CD4-positive, alpha-beta memory T cell (primary cell): ENCODE measurements around the gene STMP1. TPM values are rescaled to one million over a fixed set of nuclear protein-coding genes. Genes with fewer than 3 reads are reported as not detected.
"Not testable (repeated sequence)": the region's sequence is repeated elsewhere in the genome, so short reads cannot be mapped to it uniquely, and the experiment has no call there.

ENCODE experiments used
- CTCF ChIA-PET: fragments of 350-600 bp; sonication (Branson Sonifier 250); formaldehyde crosslinking; loops from one replicate; lab custom pipeline; 2021; ENCODE audit warnings: inconsistent platforms; ENCODE audit not compliant: partially characterized antibody; lab: Charles Lee
- POLR2A ChIA-PET: fragments of 350-600 bp; sonication (Branson Sonifier 250); formaldehyde crosslinking; loops from one replicate; lab custom pipeline; 2021; ENCODE audit not compliant: partially characterized antibody; lab: Charles Lee
- DNase-seq, 5 donors: peaks; one replicate each; pipeline versions ENCODE4 v3.0.0 to v3.0.0-alpha.2; 2020 to 2022; ENCODE audit warnings: mixed read lengths in 1 of 5
- H3K27ac ChIP-seq: one replicate; pipeline ENCODE4 v1.7.0; 2013; ENCODE audit warnings: low read depth, low read length
- H3K27me3 ChIP-seq: 2 replicates; pipeline ENCODE4 v1.7.0; 2013; ENCODE audit warnings: mild to moderate bottlenecking, low read length, moderate library complexity; ENCODE audit not compliant: insufficient read depth
- H3K36me3 ChIP-seq: 2 replicates; pipeline ENCODE4 v1.7.0; 2013; ENCODE audit warnings: mild to moderate bottlenecking, low read length, moderate library complexity; ENCODE audit not compliant: insufficient read depth
- H3K4me1 ChIP-seq: 2 replicates; pipeline ENCODE4 v1.7.0; 2013; ENCODE audit warnings: mild to moderate bottlenecking, low read length, moderate library complexity; ENCODE audit not compliant: insufficient read depth
- H3K4me3 ChIP-seq, 2 donors: one replicate each; pipeline ENCODE4 v1.7.0; 2013; ENCODE audit warnings: low read length in 2 of 2, mild to moderate bottlenecking in 1 of 2
- H3K9me3 ChIP-seq, 2 donors: one replicate each; pipeline ENCODE4 v1.7.0; 2013; ENCODE audit warnings: low read length in 2 of 2, control low read depth in 1 of 2; ENCODE audit not compliant: control insufficient read depth in 1 of 2
- H3K27ac Mint-ChIP-seq, 7 donors: one replicate each; pipeline ENCODE4 v1.8.0; 2020 to 2021; ENCODE audit warnings: mixed read lengths in 7 of 7, mild to moderate bottlenecking in 6 of 7, inconsistent platforms in 3 of 7, moderate library complexity in 3 of 7
- H3K27me3 Mint-ChIP-seq, 2 donors: one replicate each; pipeline ENCODE4 v1.8.0; 2020 to 2021; ENCODE audit warnings: mixed read lengths in 2 of 2
- H3K36me3 Mint-ChIP-seq, 2 donors: one replicate each; pipeline ENCODE4 v1.8.0; 2020 to 2021; ENCODE audit warnings: mixed read lengths in 2 of 2, inconsistent platforms in 1 of 2, mild to moderate bottlenecking in 1 of 2
- H3K4me1 Mint-ChIP-seq, 4 donors: one replicate each; pipeline ENCODE4 v1.8.0; 2020 to 2021; ENCODE audit warnings: mixed read lengths in 4 of 4, mild to moderate bottlenecking in 1 of 4
- H3K4me3 Mint-ChIP-seq, 8 donors: one replicate each; pipeline ENCODE4 v1.8.0; 2020 to 2021; ENCODE audit warnings: mixed read lengths in 8 of 8, mild to moderate bottlenecking in 7 of 8, moderate library complexity in 6 of 8, inconsistent platforms in 3 of 8
- H3K9me3 Mint-ChIP-seq, 8 donors: one replicate each; pipeline ENCODE4 v1.8.0; 2020 to 2021; ENCODE audit warnings: mixed read lengths in 8 of 8, mild to moderate bottlenecking in 5 of 8, inconsistent platforms in 3 of 8, moderate library complexity in 1 of 8
- intact Hi-C: fragments of 100-400 bp; cut with micrococcal nuclease; formaldehyde crosslinking; loops from one replicate; pipeline ENCODE4 v1.15.1; 2023
- polyA plus RNA-seq, 2 donors: library from polyadenylated mRNA; unstranded; fragments of 300-500 nt; fragmentation: Illumina TruSeq; gene quantifications; one replicate each; pipeline ENCODE4 v1.2.3, GENCODE V29; 2021
- total RNA-seq, 2 experiments: library from RNA; stranded (reverse); gene quantifications; one replicate each; pipeline ENCODE4 v1.2.3, GENCODE V29; 2021

STMP1 gene
- total and polyA plus RNA-seq, 4 experiments from 2014 or later, result 29.5 to 59.2 (median 37.0) TPM

DNA sequence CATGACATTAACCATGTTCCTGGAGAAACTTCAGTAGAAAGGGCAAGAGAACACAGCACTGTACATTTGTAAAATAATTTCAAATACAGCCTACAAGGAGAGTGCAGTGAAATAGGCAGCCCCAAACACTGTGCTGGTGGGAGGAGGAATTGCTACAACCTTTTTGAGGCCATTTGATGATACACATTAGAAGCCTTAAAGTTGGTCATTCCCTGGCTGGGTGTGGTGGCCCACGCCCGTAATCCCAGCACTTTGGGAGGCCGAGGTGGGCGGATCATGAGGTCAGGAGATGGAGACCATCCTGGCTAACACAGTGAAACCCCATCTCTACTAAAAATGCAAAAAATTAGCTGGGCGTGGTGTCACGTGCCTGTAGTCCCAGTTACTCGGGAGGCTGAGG is 30.3 kb downstream of the STMP1 start:
- DNase-seq, H3K27ac Mint-ChIP-seq, H3K27me3 Mint-ChIP-seq, H3K9me3 Mint-ChIP-seq, H3K4me3 Mint-ChIP-seq, H3K27ac ChIP-seq, POLR2A ChIA-PET, H3K9me3 ChIP-seq, H3K27me3 ChIP-seq, H3K4me3 ChIP-seq, H3K4me1 ChIP-seq, intact Hi-C loops, H3K4me1 Mint-ChIP-seq, CTCF ChIA-PET, H3K36me3 ChIP-seq: not testable (repeated sequence)
- peaks cover 11 to 30% of the 10 kb centered on the region in 2 donors for H3K36me3 Mint-ChIP-seq

DNA sequence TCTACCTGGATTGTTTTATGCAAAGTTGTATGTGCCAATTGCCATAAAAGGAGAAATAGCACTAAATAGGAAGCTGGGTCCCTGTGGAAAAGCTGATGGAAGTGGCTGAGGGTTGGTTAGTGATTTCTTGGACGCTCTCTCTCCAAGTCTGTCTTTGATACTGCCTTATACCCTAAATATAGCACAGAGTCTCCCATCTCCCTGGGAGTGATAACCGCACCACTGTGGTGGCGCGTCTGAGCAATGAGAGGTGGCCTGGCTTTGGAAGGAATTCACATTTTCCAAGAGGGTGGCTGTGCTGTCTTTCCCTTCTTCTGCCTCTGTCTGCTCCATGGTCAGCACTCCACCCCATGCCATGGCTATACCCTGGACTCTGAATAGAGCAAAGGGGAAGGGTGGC is 31.2 kb downstream of the STMP1 start:
- H3K36me3 ChIP-seq, result no peaks in the 10 kb centered on the region
- Mint-ChIP-seq H3K27me3 (no peaks in the 10 kb centered on the region), H3K36me3 (peaks cover 11 to 32% of the 10 kb centered on the region in 2 donors), H3K4me1 (no peaks in the 10 kb centered on the region), H3K9me3 (no peaks in the 10 kb centered on the region), H3K4me3 (no peak overlapping the region), H3K27ac (no peak overlapping the region)
- no peak overlapping the region for H3K27ac ChIP-seq
- ChIA-PET POLR2A (no interaction called here), CTCF (no interaction called here)
- DNase-seq, result no peak
- no peaks in the 10 kb centered on the region for H3K9me3 ChIP-seq
- H3K4me3 ChIP-seq, result no peak overlapping the region
- intact Hi-C loops, result no loop called here
- H3K4me1 ChIP-seq, result no peaks in the 10 kb centered on the region
- H3K27me3 ChIP-seq, result no peaks in the 10 kb centered on the region

DNA sequence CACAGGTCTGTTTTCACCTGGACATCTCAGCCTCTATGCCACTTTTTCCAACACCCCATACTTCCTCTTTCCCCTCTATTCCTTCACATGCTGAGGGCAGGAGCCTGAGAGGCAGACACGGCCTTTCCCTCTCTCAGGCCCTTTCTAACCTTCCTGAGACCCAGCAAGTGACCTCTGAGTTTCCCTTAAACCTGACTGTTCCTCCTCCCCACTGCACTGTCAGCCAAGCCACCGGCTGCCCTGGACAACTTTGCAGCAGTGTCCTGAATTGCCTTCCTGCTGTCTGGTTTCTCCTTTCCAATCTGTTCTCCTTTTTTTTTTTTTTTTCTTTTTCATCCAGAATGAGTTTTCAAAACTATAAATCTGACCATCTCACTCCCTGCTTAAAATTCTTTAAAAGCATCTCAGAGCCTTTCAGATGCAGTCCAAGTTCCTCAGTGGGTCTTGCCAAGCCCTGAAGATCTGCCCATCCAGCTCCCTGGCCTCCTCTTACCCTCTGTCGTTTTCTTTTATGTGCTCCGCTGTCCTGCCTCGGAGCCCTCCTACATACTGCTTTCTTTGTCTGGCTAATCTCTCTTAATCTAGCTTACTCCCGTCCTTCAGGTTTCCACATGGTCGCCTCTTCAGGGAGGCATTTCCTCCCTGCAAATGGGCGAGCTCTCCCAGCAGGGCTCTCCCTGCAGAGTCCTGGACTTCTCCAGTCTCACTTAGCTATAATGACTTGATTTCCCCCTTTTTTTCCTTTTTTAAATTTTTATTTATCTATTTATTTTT is 35.1 kb downstream of the STMP1 start:
- intact Hi-C loops, result no loop called here
- no peak overlapping the region for H3K4me3 ChIP-seq
- no peak overlapping the region for H3K27ac Mint-ChIP-seq
- H3K4me3 Mint-ChIP-seq, result no peak overlapping the region
- H3K4me1 Mint-ChIP-seq, result no peaks in the 10 kb centered on the region
- no peaks in the 10 kb centered on the region for H3K27me3 ChIP-seq
- POLR2A ChIA-PET, result no interaction called here
- H3K27ac ChIP-seq, result no peak overlapping the region
- no peaks in the 10 kb centered on the region for H3K9me3 Mint-ChIP-seq
- CTCF ChIA-PET, result interaction anchor here (1.5 kb wide), 1 partner anchor 9 kb away, joined by 3 read pairs; no protein-coding TSS in a partner anchor
- H3K36me3 Mint-ChIP-seq, result peaks cover 0 to 24% of the 10 kb centered on the region in 2 donors
- DNase-seq, result no peak
- no peaks in the 10 kb centered on the region for H3K4me1 ChIP-seq
- H3K9me3 ChIP-seq, result no peaks in the 10 kb centered on the region
- no peaks in the 10 kb centered on the region for H3K36me3 ChIP-seq
- H3K27me3 Mint-ChIP-seq, result no peaks in the 10 kb centered on the region

DNA sequence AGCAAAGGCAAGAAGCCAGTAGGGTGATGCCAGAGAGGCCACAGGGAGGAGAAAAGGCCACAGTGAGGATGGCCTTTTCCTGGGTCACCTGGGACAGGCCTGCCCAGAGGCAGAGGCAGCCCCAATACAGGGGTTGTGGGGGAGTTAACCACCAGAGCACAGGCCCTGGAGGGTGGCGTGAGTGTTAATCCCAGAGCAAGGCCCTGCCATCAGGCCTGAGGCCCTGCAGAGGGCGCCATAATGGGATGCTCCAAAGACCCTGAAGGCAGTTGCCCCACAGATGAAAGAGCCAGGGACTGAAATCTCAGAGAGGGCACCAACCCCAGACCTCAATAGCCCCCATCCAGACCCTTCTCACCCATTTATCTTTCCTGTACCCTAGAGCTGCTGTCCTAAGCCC is 41.8 kb downstream of the STMP1 start:
- Mint-ChIP-seq H3K9me3 (no peaks in the 10 kb centered on the region), H3K27ac (peak overlapping the region in 2 of 7 donors; percentile 13 to 56), H3K4me3 (no peak overlapping the region), H3K27me3 (no peaks in the 10 kb centered on the region), H3K4me1 (peaks cover 0 to 3% (median 0%) of the 10 kb centered on the region in 4 donors), H3K36me3 (peaks cover 0 to 17% of the 10 kb centered on the region in 2 donors)
- H3K4me1 ChIP-seq, result no peaks in the 10 kb centered on the region
- H3K9me3 ChIP-seq, result no peaks in the 10 kb centered on the region
- intact Hi-C loops, result no loop called here
- no peaks in the 10 kb centered on the region for H3K36me3 ChIP-seq
- no peak overlapping the region for H3K27ac ChIP-seq
- POLR2A ChIA-PET, result no interaction called here
- no peaks in the 10 kb centered on the region for H3K27me3 ChIP-seq
- DNase-seq, result no peak
- CTCF ChIA-PET, result no interaction called here
- H3K4me3 ChIP-seq, result no peak overlapping the region

DNA sequence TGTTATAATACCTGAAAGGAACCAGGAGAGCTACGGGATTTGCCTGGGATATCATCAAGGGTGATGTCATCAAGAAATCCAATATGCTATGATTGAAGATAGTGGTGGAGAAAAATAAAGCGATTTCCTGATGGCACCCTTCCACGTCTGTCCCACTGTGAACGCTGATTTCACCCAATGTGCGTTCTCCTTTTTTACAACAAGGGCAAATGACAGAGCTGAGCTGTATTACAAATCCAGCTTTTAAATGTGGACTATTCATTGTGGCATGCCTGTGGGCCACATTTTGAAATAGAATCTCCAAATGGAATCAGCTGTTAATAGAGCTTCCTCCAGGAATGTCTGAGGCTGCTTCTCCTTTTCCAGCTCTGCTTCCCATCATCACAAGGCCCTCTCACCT is 42.4 kb downstream of the STMP1 start:
- peaks cover 0 to 3% (median 0%) of the 10 kb centered on the region in 4 donors for H3K4me1 Mint-ChIP-seq
- no peaks in the 10 kb centered on the region for H3K27me3 Mint-ChIP-seq
- ChIA-PET POLR2A (no interaction called here), CTCF (interaction anchor here (1.3 kb wide), 1 partner anchor 9 kb away, joined by 3 read pairs; no protein-coding TSS in a partner anchor)
- no peaks in the 10 kb centered on the region for H3K27me3 ChIP-seq
- no peaks in the 10 kb centered on the region for H3K9me3 ChIP-seq
- H3K4me3 Mint-ChIP-seq, result no peak overlapping the region
- H3K27ac ChIP-seq, result no peak overlapping the region
- H3K4me1 ChIP-seq, result no peaks in the 10 kb centered on the region
- H3K36me3 ChIP-seq, result no peaks in the 10 kb centered on the region
- peak overlapping the region in 2 of 7 donors; percentile 36 to 44 for H3K27ac Mint-ChIP-seq
- intact Hi-C loops, result no loop called here
- peaks cover 0 to 19% of the 10 kb centered on the region in 2 donors for H3K36me3 Mint-ChIP-seq
- H3K4me3 ChIP-seq, result no peak overlapping the region
- no peak for DNase-seq
- H3K9me3 Mint-ChIP-seq, result no peaks in the 10 kb centered on the region

DNA sequence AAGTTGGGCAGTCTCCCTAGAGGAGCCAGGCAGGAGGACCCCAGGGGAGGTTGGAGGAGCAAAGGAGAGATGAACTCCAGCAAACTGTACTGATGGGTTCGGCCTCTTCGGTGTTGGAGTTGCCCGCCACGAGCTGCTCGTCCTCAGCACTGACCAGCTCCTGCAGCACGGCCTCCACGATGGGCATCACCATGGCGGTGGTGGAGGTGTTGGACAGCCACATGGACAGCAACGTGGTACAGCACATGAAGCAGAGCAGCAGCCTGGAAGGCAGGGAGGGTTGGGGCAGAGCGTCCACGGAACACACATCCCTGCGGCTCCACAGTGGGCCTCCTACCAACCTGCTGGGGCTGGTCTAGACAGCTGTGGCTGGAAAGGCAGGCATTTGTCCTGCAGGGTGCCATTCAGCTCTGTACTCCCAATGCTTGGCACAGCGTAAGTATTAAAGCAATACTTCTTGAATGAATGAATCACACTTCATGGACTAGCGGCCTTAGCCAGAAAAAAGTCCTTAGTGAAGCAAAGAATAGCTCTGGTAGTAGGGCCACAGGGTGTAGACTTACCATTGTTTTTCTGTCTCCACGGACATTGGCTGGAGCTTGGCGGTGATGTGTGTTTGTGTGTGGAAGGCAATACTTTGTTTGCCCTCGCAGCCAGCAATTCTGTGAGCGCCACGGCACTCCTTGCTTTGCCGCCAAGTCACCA is 43.9 kb downstream of the STMP1 start:
- Histone ChIP-seq H3K9me3 (no peaks in the 10 kb centered on the region), H3K36me3 (no peaks in the 10 kb centered on the region), H3K4me1 (no peaks in the 10 kb centered on the region), H3K4me3 (no peak overlapping the region), H3K27ac (no peak overlapping the region), H3K27me3 (no peaks in the 10 kb centered on the region)
- intact Hi-C loops, result no loop called here
- H3K4me3 Mint-ChIP-seq, result no peak overlapping the region
- H3K9me3 Mint-ChIP-seq, result no peaks in the 10 kb centered on the region
- ChIA-PET CTCF (interaction anchor here (0.7 kb wide), 1 partner anchor 10 kb away, joined by 3 read pairs; no protein-coding TSS in a partner anchor), POLR2A (no interaction called here)
- no peak for DNase-seq
- H3K36me3 Mint-ChIP-seq, result peaks cover 0 to 7% of the 10 kb centered on the region in 2 donors
- H3K27me3 Mint-ChIP-seq, result no peaks in the 10 kb centered on the region
- peaks cover 0 to 3% (median 0%) of the 10 kb centered on the region in 4 donors for H3K4me1 Mint-ChIP-seq
- no peak overlapping the region for H3K27ac Mint-ChIP-seq

DNA sequence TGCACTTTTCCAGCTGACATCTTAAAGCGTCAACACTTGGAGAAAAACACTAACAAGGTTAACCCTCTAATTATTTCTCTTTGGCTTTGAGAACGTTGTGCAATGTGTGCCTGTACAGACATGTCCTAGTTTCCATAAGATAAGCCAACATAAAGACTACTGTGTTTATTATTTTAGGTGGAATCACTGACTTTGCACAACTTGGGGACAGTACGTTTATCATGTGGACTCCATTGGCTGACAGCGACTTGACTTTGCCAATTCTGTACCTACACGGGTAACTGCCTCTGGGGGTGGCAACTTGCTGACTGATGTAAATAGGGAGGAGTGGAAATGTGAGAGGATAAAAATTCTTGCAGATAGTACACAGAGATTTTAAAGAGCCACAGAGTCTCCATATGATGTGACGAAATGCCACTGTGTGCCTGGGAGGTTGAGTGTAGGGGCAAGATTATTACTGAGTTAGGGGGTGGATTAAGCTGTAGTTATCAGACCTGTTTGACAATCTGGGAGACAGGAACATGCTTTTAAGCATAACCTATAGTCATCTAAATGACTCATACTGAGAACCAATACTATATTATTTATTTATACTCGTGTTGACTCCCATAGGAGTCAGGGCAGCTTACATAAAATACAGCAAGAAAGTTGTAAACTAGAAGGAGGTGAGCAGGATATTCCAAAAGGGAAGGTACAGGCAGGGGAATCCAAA is 44.7 kb downstream of the STMP1 start:
- Histone ChIP-seq H3K4me1 (no peaks in the 10 kb centered on the region), H3K27ac (no peak overlapping the region), H3K27me3 (no peaks in the 10 kb centered on the region), H3K4me3 (no peak overlapping the region), H3K9me3 (no peaks in the 10 kb centered on the region), H3K36me3 (no peaks in the 10 kb centered on the region)
- H3K27me3 Mint-ChIP-seq, result no peaks in the 10 kb centered on the region
- peaks cover 0 to 7% of the 10 kb centered on the region in 2 donors for H3K36me3 Mint-ChIP-seq
- CTCF ChIA-PET, result interaction anchor here (0.7 kb wide), 1 partner anchor 10 kb away, joined by 3 read pairs; no protein-coding TSS in a partner anchor
- no peak overlapping the region for H3K4me3 Mint-ChIP-seq
- peaks cover 0 to 3% (median 0%) of the 10 kb centered on the region in 4 donors for H3K4me1 Mint-ChIP-seq
- H3K9me3 Mint-ChIP-seq, result no peaks in the 10 kb centered on the region
- DNase-seq, result no peak
- peak overlapping the region in 2 of 7 donors; percentile 8 to 58 for H3K27ac Mint-ChIP-seq
- POLR2A ChIA-PET, result no interaction called here
- intact Hi-C loops, result no loop called here
